HEK293 (cell line): Measurements from ENCODE around the gene NREP.

ENCODE experiments used
- CTCF ChIP-seq: fragments of 450-650 bp; formaldehyde crosslinking; IDR thresholded peaks from 2 replicates; pipeline ENCODE4 v1.5.1; 2016; ENCODE audit warnings: missing biosample characterization, missing genetic modification characterization
- SP2 ChIP-seq: fragments of 450-650 bp; formaldehyde crosslinking; IDR thresholded peaks from 2 replicates; pipeline ENCODE4 v1.5.1; 2016; ENCODE audit warnings: missing biosample characterization, missing genetic modification characterization
- ZBTB26 ChIP-seq: fragments of 450-650 bp; formaldehyde crosslinking; optimal IDR thresholded peaks from 2 replicates; pipeline ENCODE3; 2016; ENCODE audit warnings: missing biosample characterization, mild to moderate bottlenecking, missing genetic modification characterization
- ZBTB48 ChIP-seq: fragments of 450-650 bp; formaldehyde crosslinking; IDR thresholded peaks from 2 replicates; pipeline ENCODE4 v1.5.1; 2016; ENCODE audit warnings: missing biosample characterization, missing genetic modification characterization
- ZNF292 ChIP-seq: fragments of 450-650 bp; formaldehyde crosslinking; IDR thresholded peaks from 2 replicates; pipeline ENCODE4 v1.5.1; 2016; ENCODE audit warnings: low read depth, missing biosample characterization, missing genetic modification characterization, borderline replicate concordance
- ZNF529 ChIP-seq: fragments of 450-650 bp; formaldehyde crosslinking; IDR thresholded peaks from 2 replicates; pipeline ENCODE4 v1.5.1; 2017; ENCODE audit warnings: missing genetic modification characterization, missing biosample characterization; ENCODE audit not compliant: insufficient replicate concordance
- ZNF626 ChIP-seq: fragments of 450-650 bp; sonication (Bioruptor Pico); formaldehyde crosslinking; IDR thresholded peaks from 2 replicates; pipeline ENCODE4 v1.5.1; 2018; ENCODE audit warnings: missing biosample characterization, missing genetic modification characterization, inconsistent platforms

GRCh38 chr5:111734013-111734412 lies 23.0 kb downstream of the NREP start:
- no peak for TF ChIP-seq ZNF626 (tag by site-specific recombination)
- no peak for TF ChIP-seq ZNF529 (tag by site-specific recombination)
- TF ChIP-seq ZBTB48 (tag by site-specific recombination) = no peak
- TF ChIP-seq SP2 = no peak
- TF ChIP-seq ZBTB26 (tag by site-specific recombination) = no peak
- no peak for TF ChIP-seq ZNF292 (tag by site-specific recombination)
- no peak for TF ChIP-seq CTCF (tag by site-specific recombination)
